ENCODE measurements around the gene ATP5MG.
A peak's percentile ranks its signal among the peaks of the same experiment; 100 is the strongest.

DNA sequence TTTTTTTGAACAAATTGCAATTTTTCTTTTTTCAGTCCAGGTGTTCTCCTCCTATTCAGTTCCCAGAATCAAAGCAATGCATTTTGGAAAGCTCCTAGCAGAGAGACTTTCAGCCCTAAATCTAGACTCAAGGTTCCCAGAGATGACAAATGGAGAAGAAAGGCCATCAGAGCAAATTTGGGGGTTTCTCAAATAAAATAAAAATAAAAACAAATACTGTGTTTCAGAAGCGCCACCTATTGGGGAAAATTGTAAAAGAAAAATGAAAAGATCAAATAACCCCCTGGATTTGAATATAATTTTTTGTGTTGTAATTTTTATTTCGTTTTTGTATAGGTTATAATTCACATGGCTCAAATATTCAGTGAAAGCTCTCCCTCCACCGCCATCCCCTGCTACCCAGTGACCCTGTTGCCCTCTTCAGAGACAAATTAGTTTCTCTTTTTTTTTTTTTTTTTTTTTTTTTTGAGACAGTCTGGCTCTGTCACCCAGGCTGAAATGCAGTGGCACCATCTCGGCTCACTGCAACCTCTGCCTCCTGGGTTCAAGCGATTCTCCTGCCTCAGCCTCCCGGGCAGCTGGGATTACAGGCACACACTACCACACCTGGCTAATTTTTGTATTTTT is 48.2 kb upstream of the ATP5MG start:
- TF ChIP-seq CTCF (IDR thresholded peaks at IDR 0.05) (peak; percentile 31 to 58 (median 48)), POLR2A (IDR thresholded peaks at IDR 0.05) (no peak)
